ENCODE data around the gene NIPBL.

DNA sequence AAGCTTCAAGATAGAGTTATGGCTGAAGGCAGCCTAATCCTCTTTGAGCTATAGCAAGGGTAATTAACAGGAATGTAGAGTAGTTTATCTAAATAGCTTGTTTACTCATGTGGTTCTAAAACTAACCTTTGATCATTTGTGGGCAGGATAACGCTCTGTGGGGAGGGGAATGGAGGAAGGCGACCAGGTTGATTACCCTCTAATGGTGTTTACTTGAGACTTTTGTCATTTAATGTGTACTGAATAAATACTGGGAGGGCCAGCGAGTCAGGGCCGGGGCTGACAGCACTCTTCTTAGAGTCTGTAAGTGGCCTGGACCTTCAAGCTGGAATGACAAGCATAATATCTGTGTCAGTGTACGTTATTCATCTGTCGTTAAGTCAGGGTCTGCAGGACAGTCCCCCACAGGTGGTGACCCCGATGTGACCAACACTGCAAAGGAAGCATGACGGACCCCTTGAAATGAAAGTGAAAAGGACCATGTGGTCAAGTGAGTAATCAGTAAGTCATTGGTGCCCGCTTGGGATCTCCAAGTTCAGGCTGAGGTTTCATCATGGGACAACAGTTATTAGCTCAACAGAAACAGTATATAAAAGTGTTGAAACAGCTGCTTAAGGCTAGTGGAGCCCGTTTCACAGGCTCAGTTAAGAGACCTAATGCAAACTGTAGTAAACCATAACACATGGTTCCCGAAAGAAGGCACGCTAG, 210.1 kb downstream of the NIPBL start:
- TF ChIP-seq CTBP1 (IDR thresholded peaks at IDR 0.05; ENCODE audit: borderline replicate concordance) = no peak
- TF ChIP-seq ELF4 (IDR thresholded peaks at IDR 0.05) = no peak
- no peak for TF ChIP-seq TARDBP (IDR thresholded peaks at IDR 0.05)
- TF ChIP-seq SUZ12 (IDR thresholded peaks at IDR 0.05) = no peak
- TF ChIP-seq HDGF (IDR thresholded peaks at IDR 0.05; ENCODE audit: borderline replicate concordance) = no peak
- no peak for TF ChIP-seq SP1 (IDR thresholded peaks at IDR 0.05)
- no peak for TF ChIP-seq FOXM1 (IDR thresholded peaks at IDR 0.05; ENCODE audit: borderline replicate concordance)

All from HEK293T (cell line).